Measurements from ENCODE around the gene BNIP2.

- TF ChIP-seq, protein P1, sequence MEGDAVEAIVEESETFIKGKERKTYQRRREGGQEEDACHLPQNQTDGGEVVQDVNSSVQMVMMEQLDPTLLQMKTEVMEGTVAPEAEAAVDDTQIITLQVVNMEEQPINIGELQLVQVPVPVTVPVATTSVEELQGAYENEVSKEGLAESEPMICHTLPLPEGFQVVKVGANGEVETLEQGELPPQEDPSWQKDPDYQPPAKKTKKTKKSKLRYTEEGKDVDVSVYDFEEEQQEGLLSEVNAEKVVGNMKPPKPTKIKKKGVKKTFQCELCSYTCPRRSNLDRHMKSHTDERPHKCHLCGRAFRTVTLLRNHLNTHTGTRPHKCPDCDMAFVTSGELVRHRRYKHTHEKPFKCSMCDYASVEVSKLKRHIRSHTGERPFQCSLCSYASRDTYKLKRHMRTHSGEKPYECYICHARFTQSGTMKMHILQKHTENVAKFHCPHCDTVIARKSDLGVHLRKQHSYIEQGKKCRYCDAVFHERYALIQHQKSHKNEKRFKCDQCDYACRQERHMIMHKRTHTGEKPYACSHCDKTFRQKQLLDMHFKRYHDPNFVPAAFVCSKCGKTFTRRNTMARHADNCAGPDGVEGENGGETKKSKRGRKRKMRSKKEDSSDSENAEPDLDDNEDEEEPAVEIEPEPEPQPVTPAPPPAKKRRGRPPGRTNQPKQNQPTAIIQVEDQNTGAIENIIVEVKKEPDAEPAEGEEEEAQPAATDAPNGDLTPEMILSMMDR (IDR thresholded peaks at IDR 0.05): peak; percentile 60
- no peak for TF ChIP-seq EZH2 (IDR thresholded peaks at IDR 0.05)
- no peak for TF ChIP-seq EZH2phosphoT487 (IDR thresholded peaks at IDR 0.05)
Observed at GRCh38 chr15:59691194-59691805, 2.2 kb upstream of the BNIP2 start.

Measured in neural progenitor cell (in vitro differentiated cells).